Inflammatory macrophage treated with lipopolysaccharide for 1 hour (primary cell): Measurements from ENCODE around the gene NUP50.

ENCODE experiments used
- DNase-seq, 2 donors: peaks; one replicate each; pipeline ENCODE4 v3.0.0-alpha.2; 2020 to 2022

NUP50 gene

GRCh38 chr22:45211435-45211834 is 47.7 kb downstream of the NUP50 start:
- peak in 1 of 2 donors; percentile 39 for DNase-seq

- no peak for DNase-seq
Measured at GRCh38 chr22:45211848-45212247, 48.1 kb downstream of the NUP50 start.

- DNase-seq: peak; percentile 31 to 40
Measured at GRCh38 chr22:45212306-45212709, 48.6 kb downstream of the NUP50 start.

- peak; percentile 70 to 83 for DNase-seq
Measured at GRCh38 chr22:45212992-45213751, 49.4 kb downstream of the NUP50 start.

GRCh38 chr22:45216133-45217003 is 52.6 kb downstream of the NUP50 start:
- no peak for DNase-seq

GRCh38 chr22:45217345-45217744 is 53.6 kb downstream of the NUP50 start:
- no peak for DNase-seq

GRCh38 chr22:45217806-45218205 is 54.1 kb downstream of the NUP50 start:
- DNase-seq: no peak

GRCh38 chr22:45218976-45219375 is 55.3 kb downstream of the NUP50 start:
- DNase-seq: peak; percentile 84 to 93

- DNase-seq: no peak
Measured at GRCh38 chr22:45221201-45221600, 57.5 kb downstream of the NUP50 start.

- no peak for DNase-seq
Measured at GRCh38 chr22:45223304-45224117, 59.8 kb downstream of the NUP50 start.

GRCh38 chr22:45224331-45224730 is 60.6 kb downstream of the NUP50 start:
- DNase-seq: no peak

GRCh38 chr22:45224988-45225731 is 61.4 kb downstream of the NUP50 start:
- DNase-seq: no peak

- peak; percentile 88 to 89 for DNase-seq
Measured at GRCh38 chr22:45225732-45226502, 62.2 kb downstream of the NUP50 start.

GRCh38 chr22:45226503-45227186 is 62.9 kb downstream of the NUP50 start:
- peak; percentile 81 to 94 for DNase-seq

GRCh38 chr22:45227645-45228400 is 64.1 kb downstream of the NUP50 start:
- peak; percentile 69 to 79 for DNase-seq

GRCh38 chr22:45228401-45228754 is 64.7 kb downstream of the NUP50 start:
- peak; percentile 62 to 65 for DNase-seq

- DNase-seq: no peak
Measured at GRCh38 chr22:45229181-45229580, 65.5 kb downstream of the NUP50 start.

GRCh38 chr22:45230026-45230721 is 66.4 kb downstream of the NUP50 start:
- DNase-seq: peak; percentile 49 to 54

- DNase-seq: no peak
Measured at GRCh38 chr22:45231293-45231692, 67.6 kb downstream of the NUP50 start.

GRCh38 chr22:45233386-45233785 is 69.7 kb downstream of the NUP50 start:
- no peak for DNase-seq
